ENCODE results near the gene PLBD2. TPM values are rescaled to one million over a fixed set of nuclear protein-coding genes. Genes with fewer than 3 reads are reported as not detected.

PLBD2 gene, protein sequence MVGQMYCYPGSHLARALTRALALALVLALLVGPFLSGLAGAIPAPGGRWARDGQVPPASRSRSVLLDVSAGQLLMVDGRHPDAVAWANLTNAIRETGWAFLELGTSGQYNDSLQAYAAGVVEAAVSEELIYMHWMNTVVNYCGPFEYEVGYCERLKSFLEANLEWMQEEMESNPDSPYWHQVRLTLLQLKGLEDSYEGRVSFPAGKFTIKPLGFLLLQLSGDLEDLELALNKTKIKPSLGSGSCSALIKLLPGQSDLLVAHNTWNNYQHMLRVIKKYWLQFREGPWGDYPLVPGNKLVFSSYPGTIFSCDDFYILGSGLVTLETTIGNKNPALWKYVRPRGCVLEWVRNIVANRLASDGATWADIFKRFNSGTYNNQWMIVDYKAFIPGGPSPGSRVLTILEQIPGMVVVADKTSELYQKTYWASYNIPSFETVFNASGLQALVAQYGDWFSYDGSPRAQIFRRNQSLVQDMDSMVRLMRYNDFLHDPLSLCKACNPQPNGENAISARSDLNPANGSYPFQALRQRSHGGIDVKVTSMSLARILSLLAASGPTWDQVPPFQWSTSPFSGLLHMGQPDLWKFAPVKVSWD
- 113 TPM in 2 replicates for total RNA-seq

GRCh38 chr12:113358381-113359132 is at the start of gene PLBD2:
Gene PLBD2, plus strand, starts transcription at chr12:113358587. Its CDS starts 14 bp downstream, at chr12:113358601.

GRCh38 chr12:113334786-113335539 is 23.4 kb upstream of the PLBD2 start, which contains the start of gene SLC8B1:
Gene SLC8B1, minus strand, starts transcription at chr12:113335109. Its CDS starts 2,231 bp downstream, at chr12:113332878.

DNA sequence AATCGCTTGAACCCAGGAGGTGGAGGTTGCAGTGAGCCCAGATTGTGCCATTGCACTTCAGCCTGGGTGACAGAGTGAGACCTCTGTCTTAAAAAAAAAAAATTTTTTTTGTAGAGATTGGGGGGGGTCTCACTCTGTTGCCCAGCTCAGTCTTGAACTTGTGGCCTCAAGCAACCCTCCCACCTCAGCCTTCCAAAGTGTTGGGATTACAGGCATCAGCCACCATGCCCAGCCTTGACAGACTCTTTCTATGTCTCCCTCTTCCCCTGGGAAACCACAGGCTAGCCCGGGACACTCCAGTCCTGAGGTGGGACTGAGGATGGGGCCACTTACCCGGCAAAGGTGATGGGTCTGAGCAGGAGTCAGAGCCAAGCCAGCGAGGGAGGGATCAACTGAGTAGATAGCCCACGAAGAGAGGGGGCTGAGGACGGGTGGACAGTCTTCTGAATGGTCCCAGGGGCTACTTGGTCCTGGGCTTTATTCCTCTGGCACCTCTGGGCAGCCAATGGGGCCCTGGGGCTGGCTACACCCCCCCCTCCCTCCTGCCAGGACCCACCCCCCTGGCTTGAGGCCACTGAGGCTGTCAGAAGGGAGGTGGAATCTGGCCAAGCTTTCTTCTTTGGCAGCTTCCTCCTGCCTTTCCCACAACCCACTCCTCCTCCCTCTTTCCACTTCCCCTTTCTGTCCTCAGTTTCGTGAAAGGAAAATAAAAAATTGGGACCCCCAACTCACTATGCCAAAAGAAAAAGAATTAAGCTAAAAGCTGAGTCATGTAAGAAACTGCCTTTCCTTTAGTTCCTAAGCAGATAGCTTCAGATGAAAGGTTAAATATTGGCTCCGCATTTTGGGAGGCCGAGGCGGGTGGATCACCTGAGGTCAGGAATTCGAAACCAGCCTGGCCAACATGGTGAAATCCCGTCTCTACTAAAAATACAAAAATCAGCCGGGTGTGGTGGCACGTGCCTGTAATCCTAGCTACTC is 45.3 kb downstream of the PLBD2 start, which contains the start of gene SDS:
SDS (minus strand) TSS at position 453 of the 981 bp plus-strand sequence. CDS start 4,179 bp downstream, outside the sequence.

GRCh38 chr12:113422030-113422885 is 63.9 kb downstream of the PLBD2 start, which contains the start of gene SDSL:
Gene SDSL, plus strand, starts transcription at chr12:113422380. Its CDS starts 5,603 bp downstream, at chr12:113427983.

Other genes starting within 250 kb of the PLBD2 start
- not detected in 2 replicates for gene RASAL1, start 222.8 kb upstream of the PLBD2 start, total RNA-seq
- not detected in 2 replicates for gene CFAP73, start 208.9 kb upstream of the PLBD2 start, total RNA-seq
- gene DDX54, start 173.1 kb upstream of the PLBD2 start, total RNA-seq = 78.1 and 108 TPM in 2 replicates
- 13.6 and 15.2 TPM in 2 replicates for gene RITA1, start 172.9 kb upstream of the PLBD2 start, total RNA-seq
- 39.1 and 39.9 TPM in 2 replicates for gene TPCN1, start 137.1 kb upstream of the PLBD2 start, total RNA-seq
- gene SLC8B1, start 23.5 kb upstream of the PLBD2 start, total RNA-seq = 20.3 and 23.3 TPM in 2 replicates
- not detected in 2 replicates for gene SDS, start 45.3 kb downstream of the PLBD2 start, total RNA-seq
- 2.2 and 4.5 TPM in 2 replicates for gene SDSL, start 63.8 kb downstream of the PLBD2 start, total RNA-seq
- gene LHX5, start 113.3 kb downstream of the PLBD2 start, total RNA-seq = not detected in 2 replicates